NCI-H1694 (cell line): ENCODE measurements around the gene LIMK1.
"Not testable (repeated sequence)": the region's sequence is repeated elsewhere in the genome, so short reads cannot be mapped to it uniquely, and the experiment has no call there.

Experiments
- DNase-seq: peaks from one replicate; lab custom pipeline; 2025; lab: John Stamatoyannopoulos, UW

The LIMK1 gene

GRCh38 chr7:74126220-74126880 is 42.7 kb downstream of the LIMK1 start:
- no peak for DNase-seq

- no peak for DNase-seq
Measured at GRCh38 chr7:74129887-74130286, 46.3 kb downstream of the LIMK1 start.

DNA sequence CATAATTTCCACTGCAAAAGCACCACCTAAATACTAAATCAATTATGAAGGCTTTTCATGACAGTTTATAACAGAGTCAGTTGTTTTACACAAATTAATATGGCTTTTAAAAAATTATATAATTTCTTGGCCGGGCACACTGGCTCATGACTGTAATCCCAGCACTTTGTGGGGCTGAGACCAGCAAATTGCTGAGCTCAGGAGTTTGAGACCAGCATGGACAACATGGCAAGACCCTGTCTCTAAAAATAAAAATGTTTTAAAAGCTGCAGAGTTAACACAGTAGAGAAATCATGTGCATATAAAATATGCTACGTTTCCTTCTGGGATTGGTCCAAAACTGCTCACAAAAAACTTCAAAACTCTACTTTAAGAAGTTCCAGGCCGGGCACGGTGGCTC is 46.9 kb downstream of the LIMK1 start:
- DNase-seq, result no peak

- DNase-seq, result no peak
Measured at GRCh38 chr7:74134117-74134620, 50.6 kb downstream of the LIMK1 start.

DNA sequence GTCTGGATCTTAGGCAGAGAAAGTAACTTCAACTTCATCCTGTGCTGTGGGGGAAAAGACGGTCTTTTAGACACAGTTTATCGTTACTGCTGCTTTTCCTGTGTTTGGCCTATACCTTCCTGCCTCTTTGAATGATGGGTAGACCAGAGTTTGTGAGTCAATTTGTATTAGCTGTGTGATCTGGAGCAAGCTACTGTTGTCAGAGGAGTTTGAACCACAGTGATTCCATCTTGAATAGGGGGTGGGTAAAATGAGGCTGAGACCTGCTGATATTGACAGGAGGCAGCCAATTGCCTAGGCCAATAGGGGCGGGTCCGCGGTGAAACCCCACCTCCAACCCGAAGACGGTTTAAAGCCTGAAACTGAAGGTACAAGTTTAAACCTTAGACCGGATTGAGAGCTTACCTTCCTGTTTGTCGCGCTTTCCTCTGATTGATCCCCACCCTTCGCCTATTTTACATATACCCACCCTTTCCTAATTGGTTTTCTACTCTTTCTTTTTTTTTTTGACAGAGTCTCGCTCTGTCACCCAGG is 54.8 kb downstream of the LIMK1 start:
- no peak for DNase-seq

DNA sequence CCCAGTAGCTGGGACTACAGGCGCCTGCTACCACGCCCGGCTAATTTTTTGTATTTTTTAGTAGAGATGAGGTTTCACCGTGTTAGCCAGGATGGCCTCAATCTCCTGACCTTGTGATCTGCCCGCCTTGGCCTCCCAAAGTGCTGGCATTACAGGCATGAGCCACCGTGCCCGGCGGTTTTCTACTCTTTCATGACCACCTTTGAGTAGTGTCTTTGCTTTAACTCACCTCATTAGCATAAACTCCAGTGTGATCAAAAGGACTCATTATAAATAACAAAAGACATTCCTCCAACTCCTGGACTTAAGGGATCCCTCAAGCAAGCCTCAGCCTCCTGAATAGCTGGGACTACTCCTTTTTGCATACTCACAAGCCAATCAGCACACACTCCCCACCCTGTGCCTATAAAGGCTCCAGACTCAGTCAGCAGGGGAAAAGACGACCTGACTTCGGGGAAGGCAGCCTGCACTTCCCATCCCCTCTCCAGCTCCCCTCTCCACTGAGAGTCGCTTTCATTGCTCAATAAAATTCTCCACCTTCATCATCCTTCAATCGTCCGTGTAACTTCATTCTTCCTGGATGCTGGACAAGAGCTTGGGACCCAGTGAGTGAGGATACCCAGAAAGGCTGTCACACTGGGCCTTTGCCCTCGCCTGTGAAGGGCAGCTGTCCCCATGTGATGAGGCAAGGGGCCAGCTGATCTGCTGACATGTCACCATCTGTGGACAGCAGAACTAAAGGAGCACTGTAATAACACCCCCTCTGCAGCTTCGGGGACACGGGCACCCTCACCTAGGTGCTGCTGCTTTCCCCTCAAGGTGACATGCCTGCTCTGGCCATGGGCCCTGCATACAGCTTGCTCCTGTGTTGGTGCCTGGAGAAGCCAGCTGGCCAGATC is 55.6 kb downstream of the LIMK1 start:
- DNase-seq, result no peak

DNA sequence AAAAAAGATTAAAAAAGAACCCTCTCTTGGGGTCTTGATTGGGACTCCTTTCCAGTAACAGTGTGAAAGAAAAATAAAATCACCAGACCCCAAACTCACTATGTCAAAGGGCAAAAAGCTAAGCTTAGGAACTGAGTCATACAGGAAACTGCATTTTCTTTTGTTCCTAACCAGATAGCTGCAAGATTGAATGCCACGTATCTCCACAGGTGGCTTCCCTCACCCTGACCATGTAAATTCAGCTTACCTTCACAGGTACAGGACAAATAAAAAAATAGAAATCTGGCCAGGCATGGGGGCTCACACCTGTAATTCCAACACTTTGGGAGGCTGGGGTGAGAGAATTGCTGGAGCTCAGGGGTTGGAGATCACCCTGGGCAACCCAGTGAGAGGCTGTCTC is 58.1 kb downstream of the LIMK1 start:
- no peak for DNase-seq

DNA sequence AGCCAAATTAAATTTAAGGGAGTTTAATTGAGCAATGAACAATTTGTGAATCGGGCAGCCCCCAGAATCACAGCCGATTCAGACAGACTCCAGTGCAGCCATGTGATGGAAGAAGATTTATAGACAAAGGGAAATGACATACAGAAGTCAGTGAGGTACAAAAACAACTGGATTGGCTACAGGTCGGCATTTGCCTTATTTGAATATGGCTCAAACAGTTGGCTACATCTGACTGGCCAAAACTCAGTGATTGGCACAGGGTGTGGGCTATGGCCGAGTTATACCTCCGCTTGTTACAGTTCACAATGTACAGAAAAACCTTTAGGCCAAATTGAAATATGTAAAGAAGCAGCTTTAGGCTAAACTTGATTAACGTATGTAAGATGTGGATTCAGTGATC is 59.8 kb downstream of the LIMK1 start:
- no peak for DNase-seq

- no peak for DNase-seq
Measured at GRCh38 chr7:74148491-74148890, 64.9 kb downstream of the LIMK1 start.

DNA sequence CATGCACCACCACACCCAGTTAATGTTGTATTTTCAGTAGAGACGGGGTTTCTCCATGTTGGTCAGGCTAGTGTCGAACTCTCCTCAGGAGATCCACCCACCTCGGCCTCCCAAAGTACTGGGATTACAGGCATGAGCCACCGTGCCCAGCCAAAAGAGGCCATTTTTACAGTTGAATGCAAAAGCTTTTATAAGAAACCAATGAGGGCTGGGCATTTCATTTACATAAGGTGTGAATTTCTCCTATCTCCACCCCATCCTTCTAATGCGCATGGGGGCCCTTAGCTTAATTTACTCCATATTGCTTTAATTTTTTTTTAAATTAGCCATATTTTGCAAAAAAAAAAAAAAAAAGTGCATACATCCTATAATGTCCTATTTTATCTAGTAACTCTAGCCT is 65.5 kb downstream of the LIMK1 start:
- DNase-seq, result no peak

- DNase-seq, result no peak
Measured at GRCh38 chr7:74149603-74150002, 66.0 kb downstream of the LIMK1 start.

- no peak for DNase-seq
Measured at GRCh38 chr7:74153736-74154135, 70.1 kb downstream of the LIMK1 start.

GRCh38 chr7:74155810-74156395 is 72.3 kb downstream of the LIMK1 start:
- no peak for DNase-seq

- no peak for DNase-seq
Measured at GRCh38 chr7:74157605-74158004, 74.0 kb downstream of the LIMK1 start.

DNA sequence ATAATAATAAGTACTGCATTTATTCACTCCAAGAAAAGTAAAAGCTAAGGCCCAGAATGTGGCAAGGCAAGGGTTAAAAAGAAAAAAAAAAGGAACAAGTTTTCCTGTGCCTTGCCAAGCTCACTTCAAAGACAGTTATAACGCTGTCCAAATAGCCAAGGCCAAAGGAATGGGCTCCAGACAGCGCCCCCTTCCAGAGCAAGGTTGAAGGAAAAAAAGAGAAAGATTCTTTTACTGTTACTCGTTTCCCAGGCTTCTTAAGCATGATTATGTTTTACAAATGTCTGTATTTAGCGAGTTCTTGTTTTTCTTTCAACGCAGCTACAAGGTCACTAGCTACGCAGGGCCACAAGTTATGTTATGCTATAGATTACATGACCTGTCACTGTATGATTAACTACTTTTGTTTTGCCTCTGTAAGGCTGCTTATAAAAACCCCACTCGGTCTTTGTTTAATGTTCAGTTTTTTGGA is 81.4 kb downstream of the LIMK1 start:
- no peak for DNase-seq

GRCh38 chr7:74165867-74166593 is 82.4 kb downstream of the LIMK1 start:
- no peak for DNase-seq

- not testable (repeated sequence) for DNase-seq
Measured at GRCh38 chr7:74167324-74167723, 83.7 kb downstream of the LIMK1 start.
